HepG2 (cell line): ENCODE measurements around the gene SLA2. TPM values are rescaled to one million over a fixed set of nuclear protein-coding genes. Genes with fewer than 3 reads are reported as not detected.

Experiments
- AGO2 ChIP-seq: fragments of 200-400 bp; formaldehyde crosslinking; optimal IDR thresholded peaks from 2 replicates; pipeline ENCODE3; 2017; ENCODE audit warnings: mild to moderate bottlenecking, low read depth, low read length, moderate library complexity
- DRAP1 ChIP-seq: IDR thresholded peaks from 2 replicates; pipeline ENCODE4 v1.6.1; 2016; ENCODE audit warnings: missing genetic modification reagents, missing compliant biosample characterization
- HBP1 ChIP-seq: IDR thresholded peaks from 2 replicates; pipeline ENCODE4 v1.6.1; 2016; ENCODE audit warnings: low read depth, control low read depth
- HNF4G ChIP-seq, 2 experiments: sonication (generic) in 1 of 2; formaldehyde crosslinking in 1 of 2; IDR thresholded peaks; 2 replicates each; pipeline versions ENCODE4 v1.4.0 to v1.6.1; 2011 to 2020; ENCODE audit warnings: borderline replicate concordance in 2 of 2, low read depth in 2 of 2, mild to moderate bottlenecking in 2 of 2, low read length in 1 of 2, missing genetic modification reagents in 1 of 2, moderate library complexity in 1 of 2
- JUNB ChIP-seq: sonication (generic); formaldehyde crosslinking; IDR thresholded peaks from 2 replicates; pipeline ENCODE4 v1.8.0; 2022; ENCODE audit warnings: missing genetic modification reagents, mild to moderate bottlenecking, borderline replicate concordance
- SMAD9 ChIP-seq: sonication (generic); formaldehyde crosslinking; IDR thresholded peaks from 2 replicates; pipeline ENCODE4 v1.5.1; 2020; ENCODE audit warnings: mild to moderate bottlenecking, missing genetic modification reagents
- SOX6 ChIP-seq, 2 experiments: fragments of 450-650 bp in 1 of 2; sonication (generic) in 1 of 2; formaldehyde crosslinking in 1 of 2; IDR thresholded peaks; 2 replicates each; pipeline versions ENCODE4 v1.4.0 to v1.6.1; 2017 to 2020; ENCODE audit warnings: antibody characterized with exemption in 1 of 2, mild to moderate bottlenecking in 1 of 2, missing genetic modification reagents in 1 of 2
- SUZ12 ChIP-seq: fragments of 150-350 bp; IDR thresholded peaks from 2 replicates; pipeline ENCODE4 v1.6.1; 2014; ENCODE audit warnings: low read depth, low read length
- ZBTB26 ChIP-seq: IDR thresholded peaks from 2 replicates; pipeline ENCODE4 v1.6.1; 2016; ENCODE audit warnings: missing compliant biosample characterization, missing genetic modification reagents, borderline replicate concordance
- ZFAT ChIP-seq: sonication (generic); formaldehyde crosslinking; conservative IDR thresholded peaks from 2 replicates; pipeline ENCODE4 v1.8.1; 2023; ENCODE audit warnings: missing genetic modification reagents, inconsistent platforms
- ZFP41 ChIP-seq: sonication (generic); formaldehyde crosslinking; IDR thresholded peaks from 2 replicates; pipeline ENCODE4 v1.4.0; 2020; ENCODE audit warnings: mild to moderate bottlenecking, missing genetic modification reagents, borderline replicate concordance
- ZNF3 ChIP-seq: IDR thresholded peaks from 2 replicates; pipeline ENCODE4 v1.7.0; 2017; ENCODE audit warnings: inconsistent platforms
- ZNF350 ChIP-seq: sonication (generic); formaldehyde crosslinking; IDR thresholded peaks from 2 replicates; pipeline ENCODE4 v1.4.0; 2020; ENCODE audit warnings: mild to moderate bottlenecking, low read depth, missing genetic modification reagents, borderline replicate concordance
- ZNF446 ChIP-seq: sonication (generic); formaldehyde crosslinking; IDR thresholded peaks from 2 replicates; pipeline ENCODE4 v1.5.0; 2020; ENCODE audit warnings: mild to moderate bottlenecking, missing genetic modification reagents
- ZNF512 ChIP-seq: sonication (generic); formaldehyde crosslinking; IDR thresholded peaks from 2 replicates; pipeline ENCODE4 v1.4.0; 2020; ENCODE audit warnings: mild to moderate bottlenecking, missing genetic modification reagents
- ZNF567 ChIP-seq: sonication (generic); formaldehyde crosslinking; IDR thresholded peaks from 2 replicates; pipeline ENCODE4 v1.8.1; 2023; ENCODE audit warnings: mild to moderate bottlenecking, missing genetic modification reagents, borderline replicate concordance
- ZNF670 ChIP-seq: sonication (generic); formaldehyde crosslinking; IDR thresholded peaks from 2 replicates; pipeline ENCODE4 v1.8.0; 2022; ENCODE audit warnings: mild to moderate bottlenecking, missing genetic modification reagents, borderline replicate concordance
- polyA plus RNA-seq, 8 experiments: library from polyadenylated mRNA; depleted of rRNA in 3 of 8; stranded (reverse) in 7 of 8; unstranded in 1 of 8; fragments of >200 nt; fragmentation: Illumina TruSeq in 4 of 8; extraction: Trizol in 4 of 8; gene quantifications; 2 replicates each; pipeline versions ENCODE4 v1.2.1 to v1.2.3, GENCODE V29; 2011 to 2016; ENCODE audit warnings: low read depth in 4 of 8, missing spikeins in 1 of 8, mixed read lengths in 1 of 8; ENCODE audit not compliant: insufficient read depth in 1 of 8
- total RNA-seq, 5 experiments: library from RNA; depleted of rRNA; stranded (reverse); fragments of >200 nt; fragmentation: Illumina TruSeq; extraction: Trizol; gene quantifications; 2 replicates each; pipeline ENCODE4 v1.2.3, GENCODE V29; 2016; ENCODE audit warnings: low read depth in 1 of 5
- TF ChIP-seq, protein P1 (sequence below): sonication (generic); IDR thresholded peaks from 2 replicates; pipeline ENCODE4 v1.6.1; 2016; ENCODE audit warnings: low read depth, borderline replicate concordance
- TF ChIP-seq, protein P2 (sequence below): sonication (generic); formaldehyde crosslinking; IDR thresholded peaks from 2 replicates; pipeline ENCODE4 v1.5.0; 2020; ENCODE audit warnings: missing genetic modification reagents, mild to moderate bottlenecking, borderline replicate concordance
- TF ChIP-seq, protein P3 (sequence below): sonication (generic); formaldehyde crosslinking; IDR thresholded peaks from 2 replicates; pipeline ENCODE4 v1.8.1; 2023; ENCODE audit warnings: mild to moderate bottlenecking, missing genetic modification reagents

SLA2 gene
- total and polyA plus RNA-seq, 2 of the 13 experiments (the other 11 are each of a cell fraction or from before 2014, with no cell fraction given) = 1.6 to 3.6 TPM

DNA sequence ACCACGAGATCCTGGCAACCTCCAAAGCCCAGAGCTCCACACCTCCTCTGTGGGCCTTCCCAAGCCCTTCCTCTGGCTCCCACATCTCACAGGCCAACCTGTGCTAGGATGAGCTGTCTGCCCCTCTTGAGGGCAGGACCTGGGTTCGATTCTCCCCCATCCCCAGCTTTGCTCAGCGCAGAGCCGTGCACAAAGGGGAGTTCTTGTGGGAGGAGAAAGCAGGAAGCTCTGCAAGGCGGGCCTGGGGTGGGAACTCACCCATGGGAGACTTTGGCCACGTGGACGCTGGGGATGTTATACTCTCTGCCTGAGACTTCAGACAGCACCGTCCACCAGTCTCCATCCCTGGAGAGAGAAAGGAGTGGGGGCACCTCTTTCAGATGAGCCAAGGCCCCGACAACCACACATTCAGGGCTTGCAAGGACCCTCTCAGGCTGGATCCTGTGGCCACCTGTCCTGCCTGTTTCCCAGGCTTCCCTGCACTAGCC is 12.7 kb downstream of the SLA2 start (continued):
- TF ChIP-seq SOX6 (IDR thresholded peaks at IDR 0.05) (no peak), SOX6 (CRISPR knock-in tag; IDR thresholded peaks at IDR 0.05) (no peak), ZNF567 (peak; percentile 28; the same call in 1 of the 2 replicates), HNF4G (IDR thresholded peaks at IDR 0.05; ENCODE audit: borderline replicate concordance, low read depth, low read length) (no peak), HNF4G (CRISPR knock-in tag; IDR thresholded peaks at IDR 0.05; ENCODE audit: borderline replicate concordance, low read depth) (peak; percentile 33; the same call in 1 of the 2 replicates), DRAP1 (CRISPR knock-in tag) (no peak), ZNF670 (no peak), ZNF3 (CRISPR knock-in tag) (0 out of 2 replicates have a peak, but pooled peaks have one; percentile 8), JUNB (no peak), ZFAT (CRISPR knock-in tag) (no peak), ZNF512 (CRISPR knock-in tag) (peak; percentile 47), SUZ12 (no peak), ZNF446 (CRISPR knock-in tag) (no peak), ZBTB26 (CRISPR knock-in tag) (0 out of 2 replicates have a peak, but pooled peaks have one; percentile 20), ZFP41 (CRISPR knock-in tag) (0 out of 2 replicates have a peak, but pooled peaks have one; percentile 63), SMAD9 (0 out of 2 replicates have a peak, but pooled peaks have one; percentile 32), AGO2 (no peak), ZNF350 (peak; percentile 9; the same call in 1 of the 2 replicates), HBP1 (CRISPR knock-in tag) (no peak)
- TF ChIP-seq, protein P1, sequence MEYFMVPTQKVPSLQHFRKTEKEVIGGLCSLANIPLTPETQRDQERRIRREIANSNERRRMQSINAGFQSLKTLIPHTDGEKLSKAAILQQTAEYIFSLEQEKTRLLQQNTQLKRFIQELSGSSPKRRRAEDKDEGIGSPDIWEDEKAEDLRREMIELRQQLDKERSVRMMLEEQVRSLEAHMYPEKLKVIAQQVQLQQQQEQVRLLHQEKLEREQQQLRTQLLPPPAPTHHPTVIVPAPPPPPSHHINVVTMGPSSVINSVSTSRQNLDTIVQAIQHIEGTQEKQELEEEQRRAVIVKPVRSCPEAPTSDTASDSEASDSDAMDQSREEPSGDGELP = no peak
- TF ChIP-seq, protein P2, sequence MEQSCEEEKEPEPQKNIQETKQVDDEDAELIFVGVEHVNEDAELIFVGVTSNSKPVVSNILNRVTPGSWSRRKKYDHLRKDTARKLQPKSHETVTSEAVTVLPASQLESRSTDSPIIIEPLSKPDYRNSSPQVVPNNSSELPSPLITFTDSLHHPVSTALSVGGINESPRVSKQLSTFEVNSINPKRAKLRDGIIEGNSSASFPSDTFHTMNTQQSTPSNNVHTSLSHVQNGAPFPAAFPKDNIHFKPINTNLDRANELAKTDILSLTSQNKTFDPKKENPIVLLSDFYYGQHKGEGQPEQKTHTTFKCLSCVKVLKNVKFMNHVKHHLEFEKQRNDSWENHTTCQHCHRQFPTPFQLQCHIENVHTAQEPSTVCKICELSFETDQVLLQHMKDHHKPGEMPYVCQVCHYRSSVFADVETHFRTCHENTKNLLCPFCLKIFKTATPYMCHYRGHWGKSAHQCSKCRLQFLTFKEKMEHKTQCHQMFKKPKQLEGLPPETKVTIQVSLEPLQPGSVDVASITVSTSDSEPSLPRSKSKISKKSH (CRISPR knock-in tag) = 0 out of 2 replicates have a peak, but pooled peaks have one; percentile 52
- TF ChIP-seq, protein P3, sequence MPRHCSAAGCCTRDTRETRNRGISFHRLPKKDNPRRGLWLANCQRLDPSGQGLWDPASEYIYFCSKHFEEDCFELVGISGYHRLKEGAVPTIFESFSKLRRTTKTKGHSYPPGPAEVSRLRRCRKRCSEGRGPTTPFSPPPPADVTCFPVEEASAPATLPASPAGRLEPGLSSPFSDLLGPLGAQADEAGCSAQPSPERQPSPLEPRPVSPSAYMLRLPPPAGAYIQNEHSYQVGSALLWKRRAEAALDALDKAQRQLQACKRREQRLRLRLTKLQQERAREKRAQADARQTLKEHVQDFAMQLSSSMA (CRISPR knock-in tag) = no peak
